GM18526 (cell line): Measurements from ENCODE around the gene SHF.

ENCODE experiments used
- POLR2A ChIP-seq: IDR thresholded peaks from 3 replicates; pipeline ENCODE4 v1.6.1; 2011; ENCODE audit not compliant: insufficient read length; ENCODE audit errors: extremely low read depth

Gene SHF

DNA sequence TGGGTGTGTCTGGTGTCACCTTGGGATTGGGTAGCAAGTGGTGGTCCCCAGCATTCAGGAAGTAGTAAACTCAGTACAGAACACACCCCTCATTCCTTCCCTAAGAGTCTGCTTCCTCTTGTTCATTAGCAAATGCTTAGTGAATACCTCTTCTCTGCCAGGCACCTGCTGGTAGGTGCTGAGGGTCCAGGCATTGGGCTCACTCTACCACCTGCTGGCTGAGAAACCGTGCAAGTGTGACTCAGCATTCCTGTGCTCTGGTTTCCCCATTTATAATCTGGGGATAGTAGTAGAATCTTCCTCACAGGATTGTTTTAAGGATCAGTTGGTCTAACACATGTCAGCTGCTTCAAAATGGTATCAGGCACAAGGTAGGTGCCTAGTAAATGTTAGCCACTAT lies 4.8 kb downstream of the SHF start:
- TF ChIP-seq POLR2A: no peak

DNA sequence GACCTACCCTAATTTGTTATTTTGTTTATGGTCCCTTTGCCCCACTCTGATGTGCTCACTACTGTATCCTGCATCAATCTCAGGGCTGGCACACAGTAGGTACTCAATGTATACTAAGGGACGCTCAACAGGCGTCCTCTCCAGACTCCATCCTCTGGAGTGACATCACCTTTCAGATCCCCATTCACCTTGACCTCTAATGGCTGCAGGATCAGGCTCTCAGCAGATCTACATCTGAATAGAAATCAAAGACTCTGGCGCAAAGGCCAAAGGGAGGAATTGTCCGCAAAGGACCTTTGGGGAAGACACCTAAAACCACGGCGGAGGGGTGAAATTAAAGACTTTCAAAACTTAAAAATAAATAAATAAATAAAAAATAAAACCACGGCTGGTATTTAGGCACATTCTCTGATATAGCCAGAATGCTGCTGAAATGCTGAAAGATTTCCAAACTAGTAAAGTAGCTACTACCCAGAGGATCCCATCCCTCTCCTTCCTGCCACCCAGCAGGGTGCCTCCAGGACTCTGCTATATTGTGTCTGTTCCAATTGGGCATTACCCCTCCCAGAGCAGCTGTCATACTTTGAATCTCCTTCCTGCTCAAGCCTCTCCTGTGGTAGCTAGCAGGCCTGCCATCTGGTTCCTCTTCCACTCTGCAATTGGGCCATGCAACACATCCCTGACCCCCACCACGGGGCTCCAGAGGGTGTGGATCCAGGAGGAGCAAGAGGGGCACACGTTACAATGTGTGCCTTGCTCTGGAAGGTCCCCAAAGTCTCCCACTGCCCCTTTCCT lies 6.1 kb downstream of the SHF start:
- TF ChIP-seq POLR2A: no peak

DNA sequence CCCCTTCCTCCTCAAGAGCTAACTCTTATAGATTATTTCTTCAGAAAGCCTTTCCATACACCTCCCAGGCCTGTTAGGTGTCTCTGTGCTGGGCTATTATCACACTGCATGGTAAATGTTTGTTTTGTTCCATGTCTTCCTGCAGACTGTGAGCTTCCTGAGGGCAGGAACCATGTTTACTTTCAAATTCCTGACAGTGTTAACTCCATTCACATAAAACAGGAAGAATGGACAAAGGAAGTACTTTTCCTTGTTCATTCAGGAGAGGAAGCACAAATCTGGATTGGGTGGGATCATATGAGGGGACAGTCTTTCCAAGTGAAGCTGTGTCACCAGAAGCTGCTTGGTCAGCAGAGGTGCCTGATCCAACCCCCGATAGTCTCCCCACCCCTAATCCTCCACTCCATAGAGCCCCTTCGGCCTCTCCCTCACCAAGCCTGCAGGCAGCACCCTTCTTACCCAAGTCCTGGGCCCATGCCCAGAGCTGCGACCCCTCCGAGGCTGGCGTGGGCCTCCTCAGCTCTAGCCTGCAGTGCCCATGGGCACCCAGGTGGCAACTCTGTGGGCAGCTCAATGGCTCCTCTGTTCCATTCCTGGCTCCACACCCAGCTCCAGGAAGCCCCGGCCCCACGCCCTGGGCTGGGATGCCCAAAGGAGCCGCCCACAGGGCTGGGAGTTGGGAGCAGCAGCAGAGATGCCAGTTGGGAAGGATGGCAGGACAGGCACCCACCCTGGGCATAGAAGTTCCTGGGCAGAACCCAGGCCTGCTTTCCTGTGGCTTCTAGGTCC lies 6.9 kb downstream of the SHF start:
- TF ChIP-seq POLR2A: no peak

DNA sequence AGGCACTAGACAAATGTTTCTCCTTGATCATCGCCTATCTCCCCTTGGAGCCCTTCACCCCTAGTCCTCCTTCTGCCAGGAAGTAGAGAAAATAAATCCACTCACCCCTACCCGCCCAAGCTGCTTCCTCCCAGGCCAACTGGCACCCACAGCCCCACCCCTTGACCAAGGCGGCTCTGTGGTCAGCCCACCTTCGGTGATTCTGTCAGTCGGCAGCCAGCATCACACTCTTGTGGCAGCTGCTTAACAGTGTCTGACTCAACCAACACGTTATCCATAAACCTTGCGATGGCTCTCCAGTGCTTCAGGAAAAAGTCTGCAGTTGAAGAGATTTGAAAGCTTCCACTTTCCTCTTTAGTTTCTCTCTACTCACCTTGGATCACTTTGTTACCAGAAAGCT lies 7.6 kb downstream of the SHF start:
- TF ChIP-seq POLR2A: no peak

DNA sequence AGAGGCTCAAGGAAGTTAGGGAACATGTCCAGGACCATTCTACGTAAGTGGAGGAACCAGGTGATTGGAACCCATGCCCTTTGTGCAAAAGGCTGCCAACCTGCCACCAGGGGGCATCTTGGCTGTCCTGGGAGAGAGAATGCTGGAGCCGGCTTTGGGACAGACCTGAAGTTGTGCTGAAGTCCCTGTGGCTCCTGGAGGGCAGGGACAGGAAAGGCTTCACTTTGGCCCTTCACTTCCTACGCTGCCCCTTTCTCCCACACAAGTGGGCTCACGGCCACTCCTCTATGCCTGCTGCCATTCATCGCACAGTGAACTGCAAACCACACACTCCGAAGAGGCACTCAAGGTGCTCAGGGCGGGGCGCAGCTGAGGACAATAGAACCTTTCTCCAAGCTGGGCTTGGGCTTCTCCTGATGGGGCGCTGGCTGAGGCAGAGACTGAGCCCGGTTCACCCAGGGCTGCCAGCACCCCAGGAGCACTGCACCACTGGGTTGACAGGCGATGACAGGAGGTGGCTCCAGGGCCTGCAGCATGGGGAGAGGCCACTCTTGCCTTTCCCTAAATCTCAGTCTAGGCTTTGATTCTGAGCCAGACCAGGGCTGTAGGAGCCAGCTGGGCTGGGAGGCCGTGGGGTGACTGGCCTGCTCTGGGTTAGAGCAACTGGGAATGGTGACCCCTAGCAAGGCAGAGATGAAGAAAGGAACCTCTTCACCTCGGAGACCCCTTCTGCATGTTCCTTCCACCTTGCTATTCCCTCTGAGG lies 8.4 kb downstream of the SHF start:
- TF ChIP-seq POLR2A: no peak

DNA sequence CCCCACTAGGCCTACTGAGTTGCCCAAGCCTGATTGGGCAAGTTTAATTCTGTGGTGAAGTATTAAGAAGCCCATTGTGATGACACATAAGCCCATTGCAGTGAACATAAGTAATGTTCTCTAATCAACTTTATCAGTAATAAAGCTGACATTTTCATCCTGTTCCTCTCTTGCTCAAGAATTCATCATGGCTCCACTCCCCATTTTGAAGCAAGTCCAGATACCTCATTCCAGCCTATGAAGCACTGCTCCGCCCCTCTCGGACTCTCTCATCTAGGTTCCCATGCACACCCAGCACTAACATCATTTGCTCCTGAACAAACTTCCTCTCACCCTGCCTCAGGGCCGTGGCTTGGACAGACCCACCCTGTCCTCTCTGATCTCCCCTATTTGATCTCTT lies 10.5 kb downstream of the SHF start:
- TF ChIP-seq POLR2A: no peak

DNA sequence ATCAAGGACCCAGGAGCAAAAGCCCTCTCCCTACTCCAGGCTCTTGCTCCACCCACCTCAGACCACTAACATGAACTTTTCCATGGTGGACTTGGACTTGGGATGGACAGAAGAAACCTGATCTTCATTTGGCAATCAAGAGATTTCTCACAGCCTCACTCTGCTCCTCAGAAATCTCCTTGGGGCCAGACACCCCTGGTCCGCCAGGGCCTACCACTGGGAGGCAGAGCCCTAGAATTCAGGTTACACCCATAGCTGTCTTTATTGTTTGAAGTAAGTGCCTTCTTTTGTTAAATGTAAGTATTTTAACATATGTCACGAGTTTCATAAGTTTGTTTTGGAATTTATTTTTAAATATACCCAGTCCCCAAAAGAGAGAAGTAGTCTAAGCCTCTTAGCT lies 13.2 kb downstream of the SHF start:
- no peak for TF ChIP-seq POLR2A

DNA sequence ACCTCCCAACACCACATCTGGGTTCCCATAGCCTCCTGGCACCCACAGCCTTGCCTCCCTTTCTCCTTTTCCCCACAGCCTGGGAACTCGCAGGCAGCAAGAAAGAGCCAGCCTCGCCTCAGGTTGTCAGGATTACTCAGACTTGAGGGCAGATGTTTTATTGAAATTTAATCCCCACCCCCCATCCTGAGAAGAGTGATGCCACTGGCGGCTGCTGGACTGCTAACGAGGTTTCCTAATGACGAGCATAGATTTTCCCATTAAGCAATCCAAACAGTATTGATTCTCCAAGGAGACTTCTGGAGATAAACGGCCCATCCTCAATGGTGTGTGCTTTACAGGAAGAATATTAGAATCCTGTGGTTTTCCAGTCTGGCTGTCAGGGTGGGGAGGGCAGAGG lies 13.7 kb downstream of the SHF start:
- no peak for TF ChIP-seq POLR2A

DNA sequence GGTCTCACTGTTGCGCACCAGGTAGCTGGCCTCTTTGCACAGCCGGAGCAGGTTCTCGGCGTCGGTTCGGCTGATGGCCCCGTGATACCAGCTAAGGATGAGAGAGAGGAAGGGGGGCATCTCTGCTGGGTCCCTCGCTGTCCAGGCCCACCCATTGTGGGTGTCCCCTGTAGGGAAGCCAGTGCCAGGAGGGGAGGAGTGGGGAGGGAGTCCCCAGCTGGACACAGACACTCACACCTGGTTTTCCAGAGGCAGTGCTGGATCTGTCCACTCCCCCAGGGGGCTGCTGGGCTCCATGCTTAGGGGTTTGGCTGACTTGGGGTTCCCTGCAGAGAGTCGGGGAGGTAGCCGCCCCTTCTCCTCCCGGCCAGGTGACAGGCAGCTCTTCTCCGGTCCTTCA lies 15.9 kb downstream of the SHF start:
- TF ChIP-seq POLR2A: no peak

DNA sequence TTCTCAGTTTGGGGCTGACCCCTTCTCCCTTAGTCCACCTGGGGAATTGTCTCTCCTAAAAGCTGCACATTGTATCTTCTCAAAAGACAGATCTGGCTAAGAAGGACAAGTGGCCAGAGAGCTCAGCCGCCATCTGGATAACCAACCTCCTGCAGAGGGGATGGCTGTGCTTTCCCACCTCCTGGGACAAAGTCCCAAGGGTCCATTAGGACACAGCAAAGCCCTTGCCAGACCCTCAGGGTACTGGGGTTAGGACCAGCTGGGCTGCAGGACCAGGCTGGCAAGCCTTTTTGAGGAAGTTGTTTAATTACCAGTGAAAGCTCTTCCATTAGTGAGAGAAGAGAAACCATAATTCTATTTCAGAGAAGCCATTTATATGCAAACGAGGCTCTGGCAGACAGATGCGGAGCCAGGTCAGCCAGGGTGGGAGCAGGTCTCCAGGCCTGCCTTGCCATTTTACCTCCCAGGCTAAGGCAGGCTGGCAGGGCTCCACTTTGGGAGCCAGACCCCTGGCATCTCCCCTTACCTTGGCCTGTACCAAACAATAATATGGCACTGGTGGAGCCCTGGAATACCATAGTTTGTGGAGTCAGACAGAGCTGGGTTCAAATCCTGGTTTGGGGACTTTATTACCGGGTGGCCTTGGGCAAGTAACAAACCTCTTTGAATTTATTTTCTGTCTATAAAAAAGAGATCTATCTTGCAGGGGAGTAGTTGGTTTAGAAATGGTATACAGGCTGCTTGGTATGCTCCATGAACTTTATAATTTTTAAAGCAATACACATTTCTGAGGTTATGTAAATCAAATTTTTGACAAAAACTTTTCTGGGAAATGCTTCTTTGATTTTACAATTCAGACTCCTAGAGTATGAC lies 17.9 kb downstream of the SHF start:
- TF ChIP-seq POLR2A: no peak

DNA sequence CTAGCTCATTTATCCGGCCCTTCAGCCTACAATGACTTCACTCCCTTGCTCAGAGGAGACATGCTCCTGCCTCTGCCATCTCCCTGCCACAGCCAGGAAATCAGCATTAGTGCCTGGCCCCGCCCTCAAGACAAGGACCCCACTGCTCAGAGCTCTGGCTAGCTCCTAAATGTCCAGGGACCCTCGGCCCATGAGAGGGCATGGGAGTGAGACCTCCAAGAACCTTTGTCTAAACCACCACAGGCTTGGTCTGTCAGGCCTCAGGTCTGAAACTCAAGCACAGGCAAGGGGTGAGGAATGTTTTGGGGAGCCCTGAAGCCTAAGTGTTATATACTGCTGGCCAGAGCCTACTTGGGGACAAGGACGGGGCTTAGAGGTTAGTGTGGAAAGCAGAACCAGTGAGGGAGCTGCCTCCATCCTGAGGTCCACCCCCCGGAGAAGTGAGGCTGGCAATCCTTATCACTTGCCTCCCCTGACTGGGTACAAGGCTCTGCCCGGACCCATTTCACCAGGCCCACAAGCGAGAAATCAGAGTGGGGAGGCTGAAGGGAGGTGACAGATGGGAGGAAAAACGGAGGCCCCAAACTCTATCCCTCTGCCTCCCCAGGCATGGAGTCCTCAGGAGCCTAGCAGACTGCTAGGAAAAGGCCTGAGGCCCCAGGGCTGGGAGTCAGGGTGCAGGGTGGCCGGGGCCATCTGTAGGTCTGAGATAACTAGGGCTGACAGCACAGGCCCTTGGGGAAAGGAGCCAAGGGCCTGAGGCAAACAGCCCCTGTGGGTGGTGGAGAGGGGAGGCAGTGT lies 18.8 kb downstream of the SHF start:
- TF ChIP-seq POLR2A: no peak

DNA sequence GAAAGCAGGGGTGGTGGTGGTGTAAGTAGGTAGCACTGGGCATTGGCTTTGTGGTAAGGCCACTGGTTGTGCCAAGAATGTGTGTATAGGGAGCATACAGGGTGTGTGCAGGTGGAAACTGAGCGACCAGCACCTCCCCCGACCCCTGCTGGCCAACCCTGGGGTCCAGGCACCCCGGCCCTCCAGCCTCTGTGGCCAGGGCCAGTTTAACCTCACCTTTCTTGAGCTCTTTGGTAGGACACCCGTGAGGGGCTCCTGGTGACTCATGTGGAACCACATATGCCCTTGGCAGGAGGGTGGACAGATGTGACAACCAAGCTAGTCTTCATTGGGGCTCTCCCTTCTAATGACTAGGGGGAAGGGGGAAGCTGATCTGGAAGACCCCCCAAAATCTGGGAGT lies 19.5 kb downstream of the SHF start:
- TF ChIP-seq POLR2A: no peak

DNA sequence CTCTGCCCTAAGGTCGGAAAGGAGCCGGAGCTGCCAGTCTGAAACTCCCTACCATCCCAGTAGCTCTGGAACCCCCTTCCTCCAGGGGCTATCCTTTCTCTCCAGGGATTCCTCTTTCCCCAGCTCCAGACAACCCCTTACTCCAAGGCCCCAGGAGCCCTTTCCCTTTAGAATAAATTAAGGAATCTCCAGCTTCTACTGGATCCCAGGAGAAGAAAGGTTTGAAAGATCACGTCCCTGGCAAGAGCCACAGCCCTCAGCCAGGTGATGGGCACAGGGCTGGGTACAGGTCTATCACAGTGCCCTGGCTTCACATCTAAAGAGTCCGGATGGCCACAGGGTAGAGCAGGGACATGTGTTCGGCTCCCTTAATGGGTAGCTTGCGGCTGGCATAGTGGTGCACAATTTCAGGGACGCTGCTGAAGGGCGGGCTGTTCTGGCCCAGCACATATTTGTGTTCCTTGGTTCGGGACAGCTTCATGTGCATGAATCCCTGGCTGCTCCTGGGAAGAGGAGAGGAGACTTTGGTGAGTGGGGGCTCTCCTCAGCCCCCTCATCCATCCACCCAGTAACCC lies 20.0 kb downstream of the SHF start:
- no peak for TF ChIP-seq POLR2A
